NCI-H226 (cell line): ENCODE data around the gene RERE.

Experiments
- DNase-seq: peaks from one replicate; pipeline ENCODE4 v3.0.0-alpha.2; 2015

The RERE gene

GRCh38 chr1:8437347-8437746 lies 380.1 kb downstream of the RERE start:
- no peak for DNase-seq

DNA sequence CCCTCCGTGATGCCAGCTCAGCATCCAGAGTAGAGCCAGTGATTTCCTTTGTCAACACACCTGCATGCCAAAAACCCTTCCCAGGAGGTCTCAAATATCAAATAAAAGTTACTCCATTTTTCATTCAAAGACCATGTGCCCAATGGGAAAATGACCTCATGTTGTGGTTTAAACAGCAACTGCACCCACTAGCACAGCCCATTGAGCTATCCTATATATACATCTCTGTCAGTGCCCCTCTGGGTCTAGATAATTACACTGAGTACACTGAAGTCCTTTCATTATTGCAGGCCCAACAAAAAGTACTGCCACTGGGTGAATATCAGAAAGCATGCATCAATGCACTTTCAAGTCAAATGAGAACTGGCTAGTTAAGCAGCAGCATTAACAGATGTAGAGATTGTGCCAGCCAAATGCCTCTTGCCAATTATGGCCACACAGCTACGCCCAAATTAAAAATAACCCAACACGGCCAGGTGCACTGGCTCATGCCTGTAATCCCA lies 381.8 kb downstream of the RERE start:
- DNase-seq = no peak

- no peak for DNase-seq
Measured at GRCh38 chr1:8434101-8434500, 383.3 kb downstream of the RERE start.

- no peak for DNase-seq
Measured at GRCh38 chr1:8431784-8432183, 385.7 kb downstream of the RERE start.

DNA sequence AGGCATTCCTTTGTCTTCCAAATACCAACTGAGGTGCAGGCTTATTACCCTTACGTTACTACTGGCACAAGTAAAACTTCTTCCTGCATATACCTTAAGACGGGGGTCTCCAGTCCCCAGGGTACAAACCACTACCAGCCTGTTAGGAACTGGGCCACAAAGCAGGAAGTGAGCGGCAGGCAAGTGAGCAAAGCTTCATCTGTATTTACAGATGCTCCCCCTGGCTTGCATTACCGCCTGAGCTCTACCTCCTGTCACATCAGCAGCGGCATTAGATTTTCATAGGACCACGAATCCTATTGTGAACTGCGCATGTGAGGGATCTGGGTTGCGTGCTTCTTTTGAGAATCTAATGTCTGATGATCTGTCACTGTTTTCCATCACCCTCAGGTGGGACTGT lies 386.4 kb downstream of the RERE start:
- DNase-seq = no peak

DNA sequence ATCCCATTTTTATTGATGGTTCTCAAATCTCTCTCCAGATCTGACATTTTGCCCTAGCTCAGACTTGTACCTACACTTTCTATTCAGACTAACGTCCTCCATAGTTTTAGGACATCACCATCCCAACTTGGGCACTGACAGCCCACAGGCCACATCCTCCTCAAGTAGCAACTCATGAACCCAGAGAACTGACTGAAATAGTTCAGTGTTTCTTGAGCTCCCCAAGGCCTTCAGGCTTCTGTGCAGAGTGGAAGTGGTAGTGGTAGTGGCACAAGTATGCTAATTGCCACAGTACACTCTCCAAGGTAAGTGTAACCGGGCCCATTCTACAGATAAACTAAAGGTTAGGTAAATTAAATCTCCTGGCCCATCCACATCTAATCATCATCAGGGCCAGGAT lies 387.0 kb downstream of the RERE start:
- no peak for DNase-seq

DNA sequence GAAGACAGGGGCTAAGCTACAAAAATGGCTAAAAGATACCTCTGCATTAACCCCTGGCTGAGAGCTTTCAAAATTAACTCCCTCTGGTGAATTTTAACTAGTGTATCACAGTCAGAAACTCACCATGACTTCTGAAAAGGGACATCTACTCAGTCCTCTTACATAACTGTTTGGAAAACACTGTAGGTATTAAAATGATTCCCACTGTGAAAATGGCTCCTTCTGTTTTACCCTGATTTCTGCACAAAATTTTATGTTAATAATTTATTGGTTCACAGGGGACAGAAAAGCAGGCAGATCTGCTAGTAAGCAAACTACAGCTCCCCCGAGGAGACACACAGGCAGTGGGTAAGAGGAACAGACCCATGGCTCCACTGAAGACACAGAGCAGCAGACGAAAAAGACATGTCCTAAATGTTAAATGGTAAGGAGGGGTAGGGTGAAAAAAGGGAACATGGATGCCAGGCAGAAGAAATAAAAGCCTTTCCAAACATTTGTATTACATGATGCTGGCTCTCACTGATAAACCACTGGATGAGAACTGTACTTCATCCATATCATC lies 387.8 kb downstream of the RERE start:
- no peak for DNase-seq

DNA sequence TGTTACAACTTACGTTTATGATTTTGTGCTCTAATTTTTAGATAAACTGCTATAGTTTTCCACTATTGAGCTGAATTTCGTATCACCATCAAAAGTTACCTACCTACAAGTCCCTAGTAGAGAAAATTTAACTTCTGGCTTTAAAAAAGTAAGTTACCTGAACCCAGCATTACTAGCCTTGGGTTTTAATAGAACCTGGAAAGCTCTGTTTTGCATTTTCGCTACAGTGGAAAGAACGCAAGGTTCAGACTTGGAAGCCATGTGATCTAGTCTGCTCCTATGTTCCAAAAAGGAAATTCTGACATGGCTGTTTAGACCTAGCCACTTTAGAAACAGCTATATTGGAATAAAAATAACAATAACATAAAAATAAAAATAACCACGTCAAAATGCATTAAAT lies 389.0 kb downstream of the RERE start:
- no peak for DNase-seq

DNA sequence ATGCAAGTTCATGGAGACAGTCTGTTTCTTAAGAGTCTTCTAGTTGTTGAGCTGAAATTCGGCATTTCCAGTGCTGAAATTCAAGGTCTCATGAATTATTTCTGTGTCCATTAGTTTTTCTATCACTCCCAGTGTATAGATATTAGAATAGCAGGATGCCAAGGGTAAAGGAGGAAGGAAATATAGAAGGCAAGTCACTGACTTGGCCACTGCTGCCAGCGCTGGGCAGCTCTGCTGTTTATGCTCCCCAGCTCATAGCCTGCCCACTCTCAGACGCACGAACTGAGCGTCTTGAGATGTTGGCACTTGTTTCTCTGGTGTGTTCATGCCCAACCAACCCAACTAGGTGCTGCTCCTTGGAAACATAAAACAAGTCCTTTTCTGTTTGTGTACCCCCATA lies 389.5 kb downstream of the RERE start:
- no peak for DNase-seq

GRCh38 chr1:8427493-8427892 lies 389.9 kb downstream of the RERE start:
- no peak for DNase-seq

- DNase-seq = no peak
Measured at GRCh38 chr1:8426996-8427395, 390.4 kb downstream of the RERE start.

DNA sequence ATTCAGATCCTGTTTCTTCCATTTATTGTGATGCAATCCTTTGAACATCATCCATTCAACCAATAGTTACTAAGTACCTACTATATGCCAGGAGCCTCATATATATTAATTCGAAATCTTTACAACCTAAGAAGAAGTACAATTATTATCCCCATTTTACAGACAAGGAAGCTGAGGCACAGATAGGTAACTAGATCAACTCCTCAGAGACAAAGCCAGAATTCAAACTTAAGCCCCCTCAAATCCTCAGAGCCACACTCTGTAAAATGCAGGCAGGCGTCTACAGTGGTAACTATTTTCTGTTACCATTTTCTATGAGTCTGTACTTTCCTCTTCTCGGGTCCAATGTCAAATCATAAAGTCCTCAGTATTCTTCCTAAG lies 391.7 kb downstream of the RERE start:
- DNase-seq = no peak

DNA sequence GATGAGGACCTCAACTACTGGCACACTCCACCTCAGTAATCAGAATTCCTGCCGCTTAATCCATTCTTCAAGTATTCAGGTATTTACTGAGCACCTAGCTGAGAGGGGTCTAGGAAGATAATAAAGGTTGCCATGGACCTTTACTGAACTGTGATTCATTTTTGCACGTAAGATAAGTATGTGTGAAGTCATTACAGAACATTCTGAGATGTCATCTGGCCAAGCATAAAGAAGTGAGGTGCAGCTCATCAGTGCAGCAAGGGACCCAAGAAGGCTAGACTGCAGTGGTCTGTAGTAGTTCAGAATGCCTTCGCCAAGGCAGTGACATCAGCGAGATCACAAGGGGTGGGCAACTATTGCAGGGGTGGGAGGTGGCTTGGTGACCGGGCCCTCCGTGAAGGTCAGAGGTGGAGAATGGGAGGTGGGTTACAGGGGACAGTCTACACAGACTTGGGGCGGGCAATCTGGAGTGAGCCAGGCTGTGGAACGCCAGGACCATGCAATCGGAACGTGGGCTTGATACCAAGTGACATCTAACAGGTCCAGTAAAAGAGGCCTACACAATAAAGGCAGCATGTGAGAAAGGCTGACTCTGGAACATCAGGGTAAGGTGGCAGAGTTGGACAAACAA lies 392.2 kb downstream of the RERE start:
- no peak for DNase-seq

DNA sequence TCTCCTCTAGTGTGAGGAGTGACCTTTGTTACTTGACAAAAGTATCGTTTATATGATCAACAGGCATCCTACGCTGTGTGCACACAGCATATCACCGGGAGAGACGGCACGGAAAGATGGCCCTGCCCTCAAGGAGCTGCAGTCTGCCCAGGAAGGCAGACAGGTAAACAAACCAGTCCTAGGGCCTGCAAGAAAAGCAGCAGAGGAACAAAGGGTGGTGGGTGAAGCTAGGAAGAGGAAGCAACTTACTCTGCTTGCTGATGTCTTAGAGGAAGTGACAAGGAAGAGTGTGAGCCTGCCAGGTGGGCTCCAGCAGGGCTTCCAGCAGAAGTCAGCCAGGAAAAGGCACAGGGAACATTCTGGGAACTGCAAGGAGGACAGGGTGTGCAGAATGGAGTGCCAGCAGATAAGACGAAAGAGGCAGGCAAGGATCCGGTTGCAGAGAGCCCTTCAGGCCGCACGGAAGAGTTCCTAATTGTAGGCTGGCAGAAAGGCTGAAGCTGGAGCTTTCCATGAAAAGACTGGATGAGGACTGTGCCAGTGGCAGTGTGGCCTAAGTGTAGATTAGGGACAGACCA lies 392.8 kb downstream of the RERE start:
- DNase-seq = no peak

DNA sequence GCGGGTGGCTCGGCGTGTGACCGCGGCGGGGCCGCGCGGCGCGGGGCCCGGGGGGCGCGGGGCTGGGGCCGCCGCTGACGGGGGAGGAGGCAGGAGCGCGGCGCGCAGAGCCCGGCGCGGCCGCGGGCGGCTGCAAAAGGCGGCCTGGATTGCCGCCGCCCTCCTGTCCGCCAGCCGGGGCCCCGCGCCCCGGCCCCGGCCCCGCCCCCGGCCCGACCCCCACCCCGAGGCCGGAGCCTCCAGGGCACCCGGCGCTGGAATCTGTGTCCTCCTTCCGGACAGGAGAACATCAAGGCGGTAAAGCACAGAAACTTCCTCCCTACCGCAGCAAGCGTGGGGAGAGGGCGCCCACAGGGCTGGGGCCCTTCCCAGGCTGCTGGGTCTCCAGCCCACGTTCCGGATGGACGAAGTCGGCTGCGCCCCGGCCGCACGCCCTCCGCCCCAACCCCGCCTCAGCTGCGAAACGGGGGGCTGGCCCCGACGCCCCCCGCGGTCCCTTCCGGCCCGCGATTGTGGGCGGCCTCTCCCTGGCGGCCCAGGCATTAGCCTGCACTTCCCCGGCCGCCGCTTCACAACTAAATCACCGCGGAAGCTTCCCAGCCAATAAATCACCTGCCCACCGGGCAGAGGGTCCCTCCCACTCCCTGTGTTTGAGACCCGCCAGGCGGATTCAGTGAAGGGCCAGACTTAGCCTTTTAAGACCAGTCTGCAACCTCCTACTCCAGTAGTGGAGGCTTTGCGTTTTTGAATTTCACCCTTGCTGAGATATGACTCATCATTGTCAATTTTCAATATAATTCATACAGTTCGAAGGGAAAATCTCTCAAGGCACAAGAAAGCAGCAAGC lies 393.5 kb downstream of the RERE start:
- peak; percentile 50 for DNase-seq

DNA sequence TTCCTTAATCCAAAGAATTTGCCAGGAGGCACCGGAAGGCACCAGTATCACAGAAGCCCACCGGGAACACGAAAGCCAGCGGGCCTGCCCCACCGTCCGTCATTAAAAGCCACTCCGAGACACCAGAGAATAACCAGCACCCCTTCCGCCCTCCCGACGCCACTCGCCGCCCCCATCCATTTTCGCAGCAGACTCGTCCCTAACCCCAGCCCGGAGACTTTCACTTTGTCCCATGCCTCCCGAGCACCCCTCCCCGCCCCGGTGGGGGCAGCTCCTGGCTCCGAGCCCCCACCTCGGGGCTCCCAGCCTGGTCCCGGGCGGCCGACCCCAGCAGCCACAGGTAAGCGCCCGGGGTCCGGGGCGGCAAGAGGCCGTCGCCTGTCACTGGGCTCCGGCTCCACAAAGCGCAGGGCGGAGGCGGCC lies 394.2 kb downstream of the RERE start:
- no peak for DNase-seq

- DNase-seq = no peak
Measured at GRCh38 chr1:8422510-8423268, 394.8 kb downstream of the RERE start.

- DNase-seq = no peak
Measured at GRCh38 chr1:8421721-8422120, 395.7 kb downstream of the RERE start.

DNA sequence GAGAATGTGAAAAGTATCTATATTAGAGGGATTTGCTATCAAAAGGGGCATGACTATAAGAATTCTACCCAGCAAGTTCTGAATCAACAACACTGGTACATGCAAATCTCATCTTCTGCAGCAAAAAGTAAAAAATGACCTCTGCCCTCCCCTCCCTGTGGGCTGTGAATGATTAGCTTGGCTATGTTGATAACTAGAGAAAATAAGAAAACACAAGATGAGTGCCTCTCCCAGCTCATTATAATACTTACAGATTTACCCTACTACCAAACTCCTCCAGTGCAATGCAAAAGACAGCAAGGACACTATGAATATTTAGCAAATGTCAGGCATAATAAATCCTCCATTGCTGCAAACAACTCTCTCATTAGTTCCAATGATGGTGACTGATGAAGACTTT lies 397.1 kb downstream of the RERE start:
- DNase-seq = no peak

- DNase-seq = no peak
Measured at GRCh38 chr1:8419861-8420260, 397.6 kb downstream of the RERE start.

DNA sequence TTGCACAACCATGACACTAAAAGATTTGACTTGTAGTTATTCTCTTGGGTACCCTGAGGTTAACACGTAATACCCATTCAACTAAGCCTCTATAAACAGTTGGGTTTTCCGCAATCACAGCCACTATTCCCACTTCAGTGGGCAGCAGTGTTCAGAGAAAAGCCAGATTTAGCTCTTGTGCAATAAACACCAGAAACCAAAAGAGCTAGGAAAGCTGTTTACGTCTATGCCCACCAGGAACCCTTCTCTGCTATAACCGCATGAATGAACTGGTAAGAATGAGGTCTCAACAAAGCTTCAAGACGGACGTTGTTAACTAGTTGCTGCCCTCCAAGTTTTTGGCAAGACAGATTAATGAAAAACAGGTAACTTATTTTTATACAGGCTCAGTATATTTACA lies 398.3 kb downstream of the RERE start:
- no peak for DNase-seq

DNA sequence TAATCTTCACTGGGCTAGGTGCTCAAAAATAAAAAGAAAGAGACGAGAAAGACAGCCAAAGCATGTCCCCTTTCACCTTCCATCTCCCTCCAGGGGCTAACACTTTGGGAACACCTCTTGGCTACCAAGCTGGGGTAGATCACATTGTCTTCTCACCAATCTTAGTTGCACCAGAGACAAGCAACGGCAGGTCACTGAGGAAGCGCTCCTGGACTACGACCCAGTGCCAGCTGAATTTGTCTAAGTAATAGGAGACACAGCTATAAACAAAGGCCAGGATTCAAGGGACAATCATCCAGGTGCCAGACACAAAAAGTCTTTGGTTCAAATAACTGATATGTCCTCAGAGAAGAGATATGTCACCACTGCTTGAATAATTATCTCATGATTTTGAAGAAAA lies 399.1 kb downstream of the RERE start:
- DNase-seq = no peak

DNA sequence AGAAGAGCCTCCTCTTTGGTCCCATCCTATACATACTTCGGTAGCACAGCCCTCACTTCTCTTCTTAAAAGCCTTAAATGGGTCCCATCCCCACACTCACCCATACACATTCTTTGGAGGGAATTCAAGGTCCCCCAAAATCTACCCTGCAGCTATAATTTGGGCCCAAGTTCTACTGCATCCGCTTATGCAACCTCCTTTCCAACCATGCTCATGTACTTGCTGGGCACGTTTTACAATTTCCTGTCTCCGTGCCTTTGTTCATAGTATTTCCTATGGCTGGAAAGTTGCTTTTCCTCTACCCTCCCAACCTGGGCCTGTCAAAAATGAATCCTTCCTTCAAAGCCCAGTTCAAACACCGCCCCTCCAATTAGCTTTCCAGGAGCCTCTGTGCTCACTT lies 399.8 kb downstream of the RERE start:
- DNase-seq = no peak
